ENCODE data around the gene ACBD4. TPM values are rescaled to one million over a fixed set of nuclear protein-coding genes. Genes with fewer than 3 reads are reported as not detected.

ACBD4 gene
- total RNA-seq, 1 experiment from 2014 or later, result 9.7 TPM

GRCh38 chr17:45143094-45143670 is 7.7 kb downstream of the ACBD4 start:
- H2BK20ac ChIP-seq (ENCODE audit: low read depth, low read length, poor library complexity, severe bottlenecking), result no peak overlapping the region
- no peak overlapping the region for H2BK15ac ChIP-seq (ENCODE audit: low read depth, low read length)
- H3K27me3 ChIP-seq (ENCODE audit: insufficient read depth, low read length), result no peaks in the 10 kb centered on the region
- H3K23ac ChIP-seq (ENCODE audit: insufficient read length, low read depth, low read length), result no peak overlapping the region
- H3K23me2 ChIP-seq (ENCODE audit: insufficient read length, low read depth, low read length, poor library complexity, severe bottlenecking), result peaks cover 9% of the 10 kb centered on the region
- no peak overlapping the region for H4K91ac ChIP-seq (ENCODE audit: insufficient read length, low read depth, low read length)
- no peaks in the 10 kb centered on the region for H3K79me1 ChIP-seq (ENCODE audit: insufficient read depth, low read depth, low read length, poor library complexity, severe bottlenecking)
- H3K56ac ChIP-seq (ENCODE audit: insufficient read length, low read depth, low read length), result no peak overlapping the region
- Mint-ChIP-seq H3K4me1 (peaks cover 32 to 39% of the 10 kb centered on the region in 2 experiments), H3K36me3 (ENCODE audit: insufficient read depth in 1 of 3, low read depth in 3 of 3) (peaks cover 3 to 5% (median 4%) of the 10 kb centered on the region in 3 experiments; a peak in 5 of 7 replicates), H3K27me3 (ENCODE audit: low read depth) (peaks cover 3% of the 10 kb centered on the region; the same call in 1 of the 2 replicates), H3K27ac (peak overlapping the region in 1 of 3 experiments; percentile 61; a peak in 3 of 7 replicates), H3K4me3 (peak overlapping the region; percentile 57 to 76), H3K9me3 (no peaks in the 10 kb centered on the region; a peak in 1 of 5 replicates)
- H3K9me3 ChIP-seq (ENCODE audit: control insufficient read depth, low read depth, low read length), result no peaks in the 10 kb centered on the region
- H3K4ac ChIP-seq (ENCODE audit: low read depth, low read length), result no peak overlapping the region
- TF ChIP-seq CTCF (conservative IDR thresholded peaks at IDR 0.05), result no peak
- H2AK5ac ChIP-seq (ENCODE audit: insufficient read length, low read length), result no peak overlapping the region
- no CpG with 5 or more reads among the region's 13 CpGs for WGBS (ENCODE audit: extremely low coverage, insufficient read length, low lambda C conversion rate)
- peak; percentile 71 for DNase-seq
- H2BK5ac ChIP-seq (ENCODE audit: insufficient read length, low read length), result no peak overlapping the region
- no peaks in the 10 kb centered on the region for H3K79me2 ChIP-seq (ENCODE audit: insufficient read depth, low read length)
- peak overlapping the region; percentile 51 for H3K4me2 ChIP-seq (ENCODE audit: insufficient read depth, insufficient read length, low read length)
- no peak overlapping the region for H4K5ac ChIP-seq (ENCODE audit: insufficient read length, low read depth, low read length)
- H3K14ac ChIP-seq (ENCODE audit: insufficient read depth, low read length), result no peak overlapping the region
- H3K4me1 ChIP-seq (ENCODE audit: insufficient read depth, low read length), result peaks cover 2% of the 10 kb centered on the region; the same call in 1 of the 2 replicates
- H4K8ac ChIP-seq (replicated peaks; ENCODE audit: insufficient read length, low read depth, low read length), result no peak overlapping the region
- H3K18ac ChIP-seq (ENCODE audit: insufficient read length, low read depth, low read length), result no peak overlapping the region
- no peaks in the 10 kb centered on the region for H4K20me1 ChIP-seq (ENCODE audit: control insufficient read depth, insufficient read depth, insufficient read length)
- no peak overlapping the region for H2BK12ac ChIP-seq (ENCODE audit: insufficient read length, low read depth, low read length)
- no peak overlapping the region for H2BK120ac ChIP-seq (ENCODE audit: low read depth, low read length, poor library complexity, severe bottlenecking)
- no peak overlapping the region for H3T11ph ChIP-seq (ENCODE audit: low read length)
- no peak overlapping the region for H3K9ac ChIP-seq (ENCODE audit: extremely low read depth, insufficient read length, low read length)
- H2AFZ ChIP-seq (ENCODE audit: low read length), result no peak overlapping the region
- no peak overlapping the region for H3K27ac ChIP-seq (ENCODE audit: insufficient read length, low read depth, low read length)

Data from H9 (cell line).